Measurements from ENCODE around the gene MCU.
"Not testable (repeated sequence)": the region's sequence is repeated elsewhere in the genome, so short reads cannot be mapped to it uniquely, and the experiment has no call there.

Gene MCU, protein sequence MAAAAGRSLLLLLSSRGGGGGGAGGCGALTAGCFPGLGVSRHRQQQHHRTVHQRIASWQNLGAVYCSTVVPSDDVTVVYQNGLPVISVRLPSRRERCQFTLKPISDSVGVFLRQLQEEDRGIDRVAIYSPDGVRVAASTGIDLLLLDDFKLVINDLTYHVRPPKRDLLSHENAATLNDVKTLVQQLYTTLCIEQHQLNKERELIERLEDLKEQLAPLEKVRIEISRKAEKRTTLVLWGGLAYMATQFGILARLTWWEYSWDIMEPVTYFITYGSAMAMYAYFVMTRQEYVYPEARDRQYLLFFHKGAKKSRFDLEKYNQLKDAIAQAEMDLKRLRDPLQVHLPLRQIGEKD

DNA sequence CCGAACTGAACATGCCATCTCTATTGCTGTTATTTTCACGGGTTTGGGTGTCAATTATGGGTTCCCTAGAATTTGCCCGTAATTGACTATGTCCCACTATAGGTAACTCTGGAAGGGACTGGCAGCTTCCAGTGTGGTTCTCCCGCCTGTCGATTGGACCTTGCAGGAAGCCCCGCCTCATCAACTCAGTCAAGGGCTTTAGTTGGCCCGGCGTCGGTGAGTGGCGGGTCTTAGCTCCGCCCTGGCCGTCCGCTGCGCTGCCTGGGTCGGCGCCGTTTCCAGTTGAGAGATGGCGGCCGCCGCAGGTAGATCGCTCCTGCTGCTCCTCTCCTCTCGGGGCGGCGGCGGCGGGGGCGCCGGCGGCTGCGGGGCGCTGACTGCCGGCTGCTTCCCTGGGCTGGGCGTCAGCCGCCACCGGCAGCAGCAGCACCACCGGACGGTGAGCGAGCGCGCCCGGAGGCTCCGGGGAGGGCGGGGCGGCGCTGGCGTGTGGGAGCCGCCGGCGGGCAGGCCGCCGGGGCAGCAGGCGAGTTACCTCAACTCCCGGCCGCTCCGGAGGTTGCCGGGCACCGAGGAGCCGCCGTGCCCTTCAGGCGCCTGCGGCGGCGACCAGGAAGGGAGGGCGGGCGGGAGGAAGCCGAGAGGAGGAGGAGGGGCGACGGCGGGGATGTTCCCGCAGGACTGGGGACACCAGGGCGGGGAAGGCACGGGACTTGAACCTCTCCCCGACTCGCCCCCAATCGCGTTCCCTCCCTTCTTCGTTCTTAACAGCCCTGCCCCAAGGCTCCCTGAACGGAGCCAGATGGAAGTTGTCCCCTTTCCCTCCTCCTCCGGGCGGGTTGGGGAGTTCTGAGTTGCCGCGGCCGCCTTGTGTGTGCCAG is at the start of gene MCU:
MCU (plus strand) TSS at position 281 of the 881 bp plus-strand sequence; CDS start at position 290, 9 bp downstream.
- peak; percentile 82 to 87 (median 86) for DNase-seq (ENCODE audit: low read depth in 3 of 3, low spot score in 1 of 3)

DNA sequence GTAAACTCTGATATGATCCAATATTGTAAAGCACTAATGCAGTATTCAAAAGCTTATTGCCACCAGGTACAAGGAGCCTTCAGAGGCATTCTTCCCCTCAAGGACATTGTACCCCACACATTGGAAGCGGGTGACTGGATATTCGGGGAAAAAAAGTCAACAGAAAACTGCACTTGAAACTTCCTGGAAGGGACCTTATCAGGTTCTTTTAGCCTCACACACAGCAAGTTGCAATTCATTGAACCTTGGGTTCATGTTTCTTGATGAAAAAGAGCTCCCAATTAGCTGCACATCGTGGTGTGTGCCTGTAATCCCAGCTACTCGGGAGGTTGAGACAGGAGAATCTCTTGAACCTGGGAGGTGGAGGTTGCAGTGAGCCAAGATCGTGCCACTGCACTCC is 49.6 kb upstream of the MCU start:
- no peak for DNase-seq (ENCODE audit: low read depth in 3 of 3, low spot score in 1 of 3)

DNA sequence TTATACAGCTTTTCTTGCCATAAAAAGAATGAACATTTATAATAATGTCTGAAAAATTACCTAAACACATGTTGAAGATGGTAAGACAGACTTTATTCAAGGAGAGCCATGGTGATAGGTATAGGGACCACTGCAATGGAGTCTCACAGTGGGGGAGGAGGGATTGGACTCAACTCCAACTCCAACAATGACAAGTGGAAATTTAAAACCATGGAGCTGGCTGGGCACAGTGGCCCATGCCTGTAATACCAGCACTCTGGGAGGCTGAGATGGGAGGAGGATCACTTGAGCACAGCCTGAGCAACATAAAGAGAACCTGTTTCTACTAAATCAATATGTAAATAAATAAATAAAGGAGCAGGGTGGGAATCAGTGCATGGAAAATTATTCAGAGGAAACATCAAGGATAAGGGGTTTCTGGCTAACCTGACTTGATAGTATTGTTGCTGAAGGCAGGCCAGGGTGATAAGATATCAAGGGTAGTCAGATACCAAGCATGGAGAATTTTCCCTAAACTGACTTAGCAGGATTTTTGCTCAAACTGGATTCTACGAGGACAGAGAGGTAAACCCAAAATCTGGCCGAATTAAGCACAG is 46.6 kb upstream of the MCU start:
- no peak for DNase-seq (ENCODE audit: low read depth in 3 of 3, low spot score in 1 of 3)

DNA sequence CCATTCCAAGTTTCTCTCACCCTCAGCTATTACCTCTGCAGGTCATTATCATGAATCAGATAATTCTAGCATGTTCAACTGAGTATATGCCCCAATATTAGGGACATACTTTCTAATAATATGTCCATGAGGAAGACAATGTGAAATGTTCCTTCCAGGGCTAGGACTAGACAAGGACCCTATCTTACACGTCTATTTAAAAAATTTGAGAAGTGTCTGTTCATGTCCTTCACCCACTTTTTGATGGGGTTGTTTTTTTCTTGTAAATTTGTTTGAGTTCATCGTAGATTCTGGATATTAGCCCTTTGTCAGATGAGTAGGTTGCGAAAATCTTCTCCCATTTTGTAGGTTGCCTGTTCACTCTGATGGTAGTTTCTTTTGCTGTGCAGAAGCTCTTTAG is 45.0 kb upstream of the MCU start:
- not testable (repeated sequence) for DNase-seq (ENCODE audit: low read depth in 3 of 3, low spot score in 1 of 3)

DNA sequence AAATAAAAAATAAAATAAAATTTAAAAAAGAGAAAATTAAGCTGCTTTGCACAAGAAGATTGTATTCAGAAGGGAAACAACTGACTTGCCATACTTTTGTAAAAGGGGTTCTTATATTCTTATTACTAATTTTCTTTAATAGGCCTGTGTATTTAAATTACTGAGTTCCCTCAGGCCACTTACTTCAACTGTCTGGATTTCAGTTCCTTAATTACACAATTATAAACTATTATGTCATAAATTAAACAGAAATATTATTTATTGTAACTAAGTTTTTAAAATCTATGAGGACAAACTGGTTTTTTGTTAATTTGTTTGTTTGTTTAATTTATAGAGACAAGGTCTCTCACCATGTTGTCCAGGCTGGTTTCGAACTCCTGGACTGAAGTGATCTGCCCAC is 43.6 kb upstream of the MCU start:
- DNase-seq (ENCODE audit: low read depth in 3 of 3, low spot score in 1 of 3) = no peak

DNA sequence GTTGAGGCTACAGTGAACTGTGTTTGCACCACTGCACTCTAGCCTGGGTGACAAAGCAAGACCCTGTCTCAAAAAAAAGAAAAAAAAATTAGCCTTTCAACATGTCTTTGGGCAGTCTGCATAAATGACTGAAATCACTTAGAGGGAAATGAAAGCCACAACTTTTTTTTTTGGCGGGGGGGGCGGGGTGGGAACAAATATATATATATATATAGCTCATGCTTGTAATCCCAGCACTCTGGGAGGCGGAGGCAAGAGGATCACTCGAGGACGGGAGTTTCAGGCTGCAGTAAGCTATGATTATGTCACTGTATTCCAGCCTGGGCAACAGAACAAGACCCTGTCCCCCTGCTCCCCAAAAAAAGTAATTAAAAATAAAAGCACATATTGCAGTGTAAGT is 42.7 kb upstream of the MCU start:
- DNase-seq (ENCODE audit: low read depth in 3 of 3, low spot score in 1 of 3) = no peak

DNA sequence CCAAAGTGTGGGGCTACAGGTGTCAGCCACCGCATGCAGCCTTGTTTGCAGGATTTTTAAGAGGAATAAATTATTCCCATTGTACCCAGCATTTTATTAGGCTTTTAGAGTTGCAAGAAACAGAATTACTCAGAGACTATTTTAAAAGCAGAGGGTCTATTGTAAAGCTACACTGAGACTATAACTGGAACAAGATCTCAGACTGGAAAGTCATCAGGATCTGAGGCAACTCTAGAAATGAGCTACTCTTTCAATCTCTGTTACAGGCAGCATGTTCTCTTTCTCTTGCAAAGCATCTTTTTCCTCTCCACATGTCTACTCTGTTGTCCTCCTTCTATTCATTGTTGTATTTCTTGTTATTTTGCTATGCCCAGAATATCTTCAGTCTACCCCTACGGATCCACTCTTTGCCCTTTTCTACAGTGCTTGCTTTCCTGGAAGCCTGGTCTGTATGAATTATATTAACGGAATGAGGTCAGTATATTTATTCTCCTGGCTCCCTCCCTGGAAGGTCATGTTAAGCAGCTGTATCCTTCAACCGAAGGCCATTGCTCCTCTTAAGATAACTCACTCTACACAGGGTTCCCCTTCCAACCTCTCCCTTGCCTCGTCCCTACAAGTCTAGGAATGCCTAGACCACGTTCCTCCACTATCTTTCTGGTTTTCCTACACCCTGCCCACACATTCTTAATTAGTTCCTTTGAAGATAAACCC is 38.4 kb upstream of the MCU start:
- no peak for DNase-seq (ENCODE audit: low read depth in 3 of 3, low spot score in 1 of 3)

DNA sequence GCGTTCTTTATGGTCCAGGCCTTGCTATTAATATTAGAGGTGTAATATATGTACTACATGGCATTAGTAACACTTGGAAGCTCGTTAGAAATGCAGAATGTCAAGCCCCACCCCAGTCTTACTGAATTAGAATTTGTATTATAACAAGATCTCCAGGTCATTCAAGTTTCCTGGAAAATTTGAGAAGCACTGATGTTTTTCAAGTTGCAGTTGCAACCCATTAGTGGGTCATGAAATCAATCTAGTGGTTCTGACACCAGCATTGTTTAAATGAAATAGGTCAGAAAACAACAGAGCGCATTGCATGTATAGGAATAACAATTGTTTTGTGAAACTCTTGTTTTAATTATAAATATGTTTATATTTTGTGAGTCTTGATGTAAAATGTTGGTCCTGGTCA is 37.2 kb upstream of the MCU start:
- DNase-seq (ENCODE audit: low read depth in 3 of 3, low spot score in 1 of 3) = no peak

DNA sequence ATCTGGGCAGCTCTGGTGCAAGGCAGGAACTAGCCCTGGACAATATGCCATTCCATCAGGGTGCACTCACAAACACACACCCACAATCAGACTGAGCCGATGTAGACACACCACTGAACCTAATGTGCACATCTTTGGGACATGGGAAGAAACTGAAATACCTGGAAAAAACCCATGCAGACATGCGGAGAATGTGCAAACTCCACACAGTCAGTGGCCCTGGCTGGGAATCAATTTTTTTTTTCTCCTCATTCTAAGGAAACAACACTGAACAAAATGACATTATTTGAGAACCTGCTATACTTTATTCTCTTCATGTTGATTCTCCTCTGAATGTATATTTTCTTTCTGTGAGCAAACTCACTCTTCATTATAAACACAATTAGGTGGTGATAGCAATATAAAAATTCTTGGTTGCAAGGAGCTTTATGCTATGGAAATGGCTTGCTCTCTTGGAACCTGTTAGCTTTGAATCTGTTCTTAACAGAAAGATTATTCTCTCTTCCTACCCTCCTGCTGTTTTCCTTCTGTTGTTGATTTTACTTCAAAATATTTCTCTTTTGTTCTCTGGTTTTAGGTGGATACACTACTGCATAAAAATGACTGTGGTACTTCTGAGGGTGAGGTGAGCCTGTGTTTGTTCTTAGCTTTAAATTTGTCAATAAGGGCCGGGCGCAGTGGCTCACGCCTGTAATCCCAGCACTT is 33.1 kb upstream of the MCU start:
- no peak for DNase-seq (ENCODE audit: low read depth in 3 of 3, low spot score in 1 of 3)

DNA sequence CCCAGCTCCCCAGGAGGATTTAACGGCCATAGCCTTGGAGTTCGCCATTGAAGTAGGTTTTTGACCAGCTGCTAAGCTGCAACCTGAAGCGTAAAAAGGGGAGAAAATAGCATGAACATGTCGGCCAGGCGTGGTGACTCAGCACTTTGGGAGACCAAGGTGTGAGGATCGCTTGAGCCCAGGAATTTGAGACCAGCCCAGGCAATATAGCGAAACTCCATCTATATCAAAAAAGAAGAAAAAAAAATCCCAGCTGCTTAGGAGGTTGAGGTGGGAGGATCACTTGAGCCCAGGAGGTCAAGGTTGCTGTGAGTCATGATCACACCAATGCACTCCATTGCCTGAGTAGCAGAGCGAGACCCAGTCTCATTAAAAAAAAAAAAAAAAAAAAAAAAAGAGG is 32.2 kb upstream of the MCU start:
- DNase-seq (ENCODE audit: low read depth in 3 of 3, low spot score in 1 of 3) = no peak

DNA sequence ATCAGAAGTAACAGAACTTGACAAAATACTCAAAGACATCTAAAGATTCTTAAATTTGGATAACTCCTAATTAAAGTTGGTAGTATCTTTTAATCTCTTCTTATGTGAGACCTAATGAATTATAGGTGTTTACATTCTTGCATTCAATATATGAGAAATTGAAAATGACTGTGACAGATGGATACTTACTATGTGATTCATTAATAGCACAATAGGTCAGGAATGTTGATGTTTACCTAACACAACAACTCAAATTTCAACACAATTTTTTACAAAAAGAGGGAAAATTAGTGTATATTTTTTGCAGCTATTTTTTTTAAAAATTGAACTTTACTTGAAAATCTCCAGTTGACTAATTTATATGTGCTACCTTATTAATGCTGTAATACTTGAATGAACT is 31.7 kb upstream of the MCU start:
- DNase-seq (ENCODE audit: low read depth in 3 of 3, low spot score in 1 of 3) = no peak

DNA sequence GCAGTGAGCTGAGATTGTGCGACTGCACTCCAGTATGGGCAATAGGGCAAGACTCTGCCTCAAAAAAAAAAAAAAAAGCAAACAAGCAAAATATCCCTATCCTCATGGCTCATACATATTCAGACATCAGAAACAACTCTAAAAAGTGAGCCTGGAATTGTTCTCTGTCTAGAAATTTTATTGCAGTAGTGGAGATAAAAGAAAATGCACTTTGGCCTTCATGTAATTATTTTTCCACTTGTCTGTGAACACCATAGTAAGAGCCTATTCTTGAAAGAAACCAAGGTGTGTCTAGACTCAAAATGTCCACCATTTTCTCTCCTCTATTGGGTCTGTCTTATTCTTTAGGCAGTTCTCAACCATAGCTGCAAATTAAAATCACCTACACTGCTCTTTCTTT is 30.5 kb upstream of the MCU start:
- no peak for DNase-seq (ENCODE audit: low read depth in 3 of 3, low spot score in 1 of 3)

DNA sequence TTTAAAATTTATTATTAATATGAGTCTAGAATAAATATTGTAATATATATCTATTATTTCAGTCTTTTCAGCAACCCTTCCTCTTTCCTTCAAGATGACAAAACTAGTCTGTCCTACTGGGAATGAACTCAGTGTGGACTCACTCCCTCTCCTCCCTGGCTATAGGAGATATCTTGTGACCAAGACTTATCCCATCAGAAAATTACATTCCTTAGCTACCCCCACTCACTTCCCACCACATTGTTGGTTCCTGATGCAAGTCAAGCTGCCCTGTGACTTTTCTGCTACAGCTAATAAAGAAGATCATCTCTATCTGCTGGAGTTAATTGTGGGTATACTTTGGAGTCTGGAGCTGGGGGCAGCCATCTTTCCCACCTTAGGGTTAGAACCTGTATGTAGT is 28.0 kb upstream of the MCU start:
- no peak for DNase-seq (ENCODE audit: low read depth in 3 of 3, low spot score in 1 of 3)

DNA sequence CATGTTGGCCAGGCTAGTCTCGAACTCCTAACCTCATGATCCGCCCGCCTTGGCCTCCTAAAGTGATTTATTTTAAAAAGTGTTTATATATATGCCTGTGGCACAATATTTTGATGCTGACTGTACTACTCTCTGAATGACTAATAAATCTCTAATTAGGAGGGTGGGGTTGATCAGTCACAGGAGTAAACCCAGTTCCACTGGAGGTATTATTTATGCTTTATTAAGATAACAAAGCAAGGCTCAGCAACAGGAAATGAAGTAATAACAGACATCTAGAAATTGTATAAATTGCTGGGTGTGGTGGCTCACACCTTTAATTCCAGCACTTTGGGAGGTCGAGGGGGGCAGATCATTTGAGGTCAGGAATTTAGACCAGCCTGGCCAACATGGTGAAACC is 26.0 kb upstream of the MCU start:
- no peak for DNase-seq (ENCODE audit: low read depth in 3 of 3, low spot score in 1 of 3)

DNA sequence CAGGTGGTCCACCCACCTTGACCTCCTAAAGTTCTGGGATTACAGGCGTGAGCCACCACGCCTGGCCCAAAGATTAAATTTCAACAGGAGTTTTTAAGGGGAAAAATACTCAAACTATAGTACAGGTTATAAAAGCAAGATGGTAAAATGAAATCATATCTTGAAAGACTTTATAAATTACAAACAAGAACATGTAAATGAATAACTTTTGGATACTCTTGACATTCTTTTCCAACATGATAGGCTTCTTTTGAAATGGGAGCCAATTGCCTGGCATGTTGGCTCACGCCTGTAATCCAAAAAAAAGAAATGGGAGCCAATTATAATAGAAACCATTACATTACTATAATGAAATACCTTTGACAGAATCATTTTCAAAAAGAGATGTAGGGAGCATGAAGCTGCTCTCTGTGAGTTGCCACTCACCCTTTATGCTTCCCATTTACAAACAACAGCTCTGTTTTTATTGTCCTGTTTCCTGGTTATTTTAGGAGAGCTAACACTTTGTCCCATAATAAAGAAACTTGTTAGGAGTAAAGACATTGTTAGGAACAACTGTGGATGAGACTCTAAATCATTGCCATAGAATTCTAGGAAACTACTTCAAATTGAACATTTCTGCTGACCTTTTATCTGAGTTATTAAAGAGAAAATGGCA is 24.6 kb upstream of the MCU start:
- DNase-seq (ENCODE audit: low read depth in 3 of 3, low spot score in 1 of 3) = no peak

DNA sequence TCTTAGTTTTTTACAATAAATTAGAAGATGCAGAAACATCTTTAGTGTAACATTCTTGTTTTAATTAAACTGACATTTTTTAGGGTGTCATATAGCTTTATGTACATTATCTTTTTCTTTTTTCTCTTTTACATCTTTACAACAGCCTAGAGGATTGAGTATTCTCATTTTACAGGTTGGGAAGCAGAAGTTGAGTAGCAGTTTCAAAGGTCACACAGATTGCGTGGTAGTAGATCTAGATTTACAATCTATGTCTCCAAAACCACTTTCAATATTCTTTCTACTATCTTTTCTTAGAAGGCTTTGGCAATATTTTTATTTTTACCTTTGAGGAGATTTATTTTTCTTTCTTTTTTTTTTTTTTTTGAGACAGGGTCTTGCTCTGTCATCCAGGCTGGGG is 18.7 kb upstream of the MCU start:
- DNase-seq (ENCODE audit: low read depth in 3 of 3, low spot score in 1 of 3) = no peak

DNA sequence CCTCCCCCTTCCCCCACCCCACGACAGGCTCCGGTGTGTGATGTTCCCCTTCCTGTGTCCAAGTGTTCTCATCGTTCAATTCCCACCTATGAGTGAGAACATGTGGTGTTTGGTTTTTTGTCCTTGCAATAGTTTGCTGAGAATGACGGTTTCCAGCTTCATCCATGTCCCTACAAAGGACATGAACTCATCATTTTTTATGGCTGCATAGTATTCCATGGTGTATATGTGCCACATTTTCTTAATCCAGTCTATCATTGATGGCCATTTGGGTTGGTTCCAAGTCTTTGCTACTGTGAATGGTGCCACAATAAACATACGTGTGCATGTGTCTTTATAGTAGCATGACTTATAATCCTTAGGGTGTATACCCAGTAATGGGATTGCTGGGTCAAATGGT is 17.8 kb upstream of the MCU start:
- not testable (repeated sequence) for DNase-seq (ENCODE audit: low read depth in 3 of 3, low spot score in 1 of 3)

DNA sequence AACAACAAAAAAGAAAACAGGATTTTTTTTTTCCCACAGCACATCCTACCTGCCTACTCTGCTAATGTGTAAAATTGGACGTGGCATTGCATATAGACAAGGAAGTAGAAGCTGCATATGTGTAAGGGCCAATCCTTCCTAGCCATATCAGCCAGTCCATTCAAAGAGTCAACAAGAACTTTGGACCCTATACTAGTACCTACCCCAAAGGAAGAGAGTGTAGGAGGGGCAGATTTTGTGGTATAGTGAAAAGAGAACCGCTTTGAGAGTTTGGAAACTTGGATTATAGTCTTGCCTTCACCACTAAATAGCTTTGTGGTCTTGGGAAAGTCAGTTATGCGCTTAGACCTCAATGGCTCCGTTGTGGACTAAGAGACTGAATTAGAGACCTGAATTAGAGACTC is 12.1 kb upstream of the MCU start:
- no peak for DNase-seq (ENCODE audit: low read depth in 3 of 3, low spot score in 1 of 3)

DNA sequence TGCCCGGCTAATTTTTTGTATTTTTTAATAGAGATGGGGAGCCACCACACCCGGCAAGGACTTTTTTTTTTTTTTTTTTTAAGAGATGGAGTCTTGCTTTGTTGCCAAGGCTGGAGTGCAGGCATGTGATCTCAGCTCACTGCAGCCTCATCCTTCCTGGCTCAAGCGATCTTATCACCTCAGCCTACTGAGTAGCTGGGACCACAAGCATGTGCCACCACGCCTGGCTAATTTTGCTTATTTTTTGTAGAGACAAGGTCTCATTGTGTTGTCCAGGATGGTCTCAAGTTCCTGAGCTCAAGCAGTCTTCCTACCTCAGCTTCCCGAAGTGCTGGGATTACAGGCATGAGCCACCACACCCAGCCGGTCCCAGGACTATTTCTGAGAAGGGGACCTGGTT is 9.3 kb upstream of the MCU start:
- DNase-seq (ENCODE audit: low read depth in 3 of 3, low spot score in 1 of 3) = no peak

DNA sequence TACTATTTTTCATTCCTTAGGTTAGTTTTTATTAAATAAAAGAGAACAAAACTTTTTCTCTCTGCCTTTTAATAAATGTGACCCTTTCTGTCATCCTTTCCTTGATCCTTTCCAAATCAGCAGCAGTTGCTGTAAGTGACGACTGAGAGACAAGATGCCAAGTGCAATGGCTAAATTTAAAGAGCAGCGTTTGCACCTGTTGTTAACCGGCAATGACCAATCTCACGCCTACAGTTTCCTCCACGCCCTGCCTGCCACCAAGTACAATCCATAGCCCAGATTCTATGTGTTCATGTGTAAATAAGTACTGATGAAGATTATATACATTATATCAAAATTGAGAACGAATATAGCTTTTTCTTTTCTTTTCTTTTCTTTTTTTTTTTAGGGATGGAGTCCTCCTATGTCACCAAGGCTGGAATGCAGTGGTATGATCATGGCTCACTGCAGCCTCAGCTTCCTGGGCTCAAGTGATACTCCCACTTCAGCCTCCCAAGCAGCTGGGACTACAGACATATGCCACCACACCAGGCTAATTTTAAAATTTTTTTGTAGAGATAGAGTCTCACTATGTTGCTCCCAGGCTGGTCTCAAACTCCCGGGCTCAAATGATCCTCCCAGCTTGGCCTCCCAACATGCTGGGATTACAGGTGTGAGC is 6.5 kb upstream of the MCU start:
- DNase-seq (ENCODE audit: low read depth in 3 of 3, low spot score in 1 of 3) = no peak

All from stimulated activated CD4-positive, alpha-beta T cell treated with anti-CD3 and anti-CD28 coated beads, TNF-alpha, amount 100 ng/mL, for 1 hour (primary cell).